Choroid plexus epithelial cell (primary cell): Measurements from ENCODE around the gene PARD3B.

Experiments used
- DNase-seq: peaks from one replicate; pipeline ENCODE4 v3.0.0-alpha.2; 2010; ENCODE audit warnings: low read depth
- H3K4me3 ChIP-seq: 2 replicates; pipeline ENCODE4 v1.5.1; 2011; ENCODE audit warnings: low read depth, mild to moderate bottlenecking, control low read depth, low read length, moderate library complexity
- TF ChIP-seq, protein P1 (sequence below): conservative IDR thresholded peaks from 2 replicates; pipeline ENCODE4 v1.5.1; 2011; ENCODE audit warnings: low read depth, mild to moderate bottlenecking, control low read depth, inconsistent platforms, low read length, moderate library complexity

Gene PARD3B

GRCh38 chr2:204898928-204899640, 353.8 kb downstream of the PARD3B start:
- TF ChIP-seq, protein P1, sequence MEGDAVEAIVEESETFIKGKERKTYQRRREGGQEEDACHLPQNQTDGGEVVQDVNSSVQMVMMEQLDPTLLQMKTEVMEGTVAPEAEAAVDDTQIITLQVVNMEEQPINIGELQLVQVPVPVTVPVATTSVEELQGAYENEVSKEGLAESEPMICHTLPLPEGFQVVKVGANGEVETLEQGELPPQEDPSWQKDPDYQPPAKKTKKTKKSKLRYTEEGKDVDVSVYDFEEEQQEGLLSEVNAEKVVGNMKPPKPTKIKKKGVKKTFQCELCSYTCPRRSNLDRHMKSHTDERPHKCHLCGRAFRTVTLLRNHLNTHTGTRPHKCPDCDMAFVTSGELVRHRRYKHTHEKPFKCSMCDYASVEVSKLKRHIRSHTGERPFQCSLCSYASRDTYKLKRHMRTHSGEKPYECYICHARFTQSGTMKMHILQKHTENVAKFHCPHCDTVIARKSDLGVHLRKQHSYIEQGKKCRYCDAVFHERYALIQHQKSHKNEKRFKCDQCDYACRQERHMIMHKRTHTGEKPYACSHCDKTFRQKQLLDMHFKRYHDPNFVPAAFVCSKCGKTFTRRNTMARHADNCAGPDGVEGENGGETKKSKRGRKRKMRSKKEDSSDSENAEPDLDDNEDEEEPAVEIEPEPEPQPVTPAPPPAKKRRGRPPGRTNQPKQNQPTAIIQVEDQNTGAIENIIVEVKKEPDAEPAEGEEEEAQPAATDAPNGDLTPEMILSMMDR = no peak
- no peak overlapping the region for H3K4me3 ChIP-seq
- no peak for DNase-seq

DNA sequence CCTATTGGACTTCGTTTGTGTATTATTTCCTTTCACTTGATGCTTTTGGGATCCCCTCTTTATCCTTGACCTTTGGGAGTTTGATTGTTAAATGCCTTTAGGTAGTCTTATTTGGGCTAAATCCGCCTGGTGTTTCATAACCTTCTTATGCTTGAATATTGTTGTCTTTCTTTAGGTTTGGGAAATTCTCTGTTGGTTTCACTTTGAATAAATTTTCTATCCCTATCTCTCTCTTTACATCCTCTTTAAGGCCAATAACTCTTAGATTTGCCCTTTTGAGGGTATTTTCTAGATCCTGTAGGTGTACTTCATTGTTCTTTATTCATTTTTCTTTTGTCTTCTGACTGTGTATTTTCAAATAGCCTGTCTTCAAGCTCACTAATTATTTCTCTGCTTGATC, 354.7 kb downstream of the PARD3B start:
- H3K4me3 ChIP-seq = no peak overlapping the region
- no peak for DNase-seq
- TF ChIP-seq, protein P1 = no peak

- TF ChIP-seq, protein P1 = no peak
- H3K4me3 ChIP-seq = no peak overlapping the region
- DNase-seq = no peak
These were observed 355.2 kb downstream of the PARD3B start for GRCh38 chr2:204900487-204900886.

GRCh38 chr2:204900910-204901309, 355.6 kb downstream of the PARD3B start:
- no peak for DNase-seq
- no peak overlapping the region for H3K4me3 ChIP-seq
- TF ChIP-seq, protein P1 = no peak

- H3K4me3 ChIP-seq = no peak overlapping the region
- DNase-seq = no peak
- TF ChIP-seq, protein P1 = no peak
These were observed 356.3 kb downstream of the PARD3B start for GRCh38 chr2:204901591-204901990.

DNA sequence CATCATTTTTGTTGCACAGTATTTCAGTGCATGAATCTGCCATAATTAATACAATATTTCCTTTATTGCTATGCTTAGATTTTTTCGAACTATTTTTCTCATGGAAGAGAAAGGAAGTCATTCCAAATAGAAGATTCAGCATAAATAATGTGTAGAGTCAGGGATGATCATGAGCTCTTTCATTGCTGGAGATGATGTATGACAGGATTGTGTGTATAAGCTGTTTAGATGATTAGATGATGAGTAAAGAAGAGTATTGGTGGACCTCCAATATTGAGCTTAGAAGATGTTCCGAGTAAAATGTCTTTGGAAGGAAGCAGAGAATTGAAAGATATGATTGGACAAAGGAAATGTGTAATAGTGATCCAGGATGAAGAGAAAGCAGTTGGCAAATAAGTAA, 364.5 kb downstream of the PARD3B start:
- no peak for DNase-seq
- TF ChIP-seq, protein P1 = no peak
- no peak overlapping the region for H3K4me3 ChIP-seq

- no peak overlapping the region for H3K4me3 ChIP-seq
- TF ChIP-seq, protein P1 = no peak
- no peak for DNase-seq
These were observed 368.0 kb downstream of the PARD3B start for GRCh38 chr2:204913312-204913711.
